H9 (cell line): Measurements from ENCODE around the gene STK38. TPM values are rescaled to one million over a fixed set of nuclear protein-coding genes. Genes with fewer than 3 reads are reported as not detected.

Source experiments
- DNase-seq: peaks from one replicate; pipeline ENCODE4 v3.0.0-alpha.2; 2017
- H2AFZ ChIP-seq: one replicate; pipeline ENCODE4 v1.6.1; 2013; ENCODE audit warnings: mild to moderate bottlenecking, low read length, control low read depth, moderate library complexity
- H2AK5ac ChIP-seq: 2 replicates; pipeline ENCODE4 v1.6.1; 2013; ENCODE audit warnings: low read length, control low read depth, mixed read lengths; ENCODE audit not compliant: insufficient read length
- H2BK120ac ChIP-seq: one replicate; pipeline ENCODE4 v1.6.1; 2013; ENCODE audit warnings: low read depth, mild to moderate bottlenecking, low read length, control low read depth, inconsistent platforms; ENCODE audit not compliant: poor library complexity, severe bottlenecking
- H2BK12ac ChIP-seq: 2 replicates; pipeline ENCODE4 v1.6.1; 2013; ENCODE audit warnings: low read length, control low read depth, mixed read lengths, low read depth; ENCODE audit not compliant: insufficient read length
- H2BK15ac ChIP-seq: 2 replicates; pipeline ENCODE4 v1.6.1; 2013; ENCODE audit warnings: low read depth, low read length, control low read depth
- H2BK20ac ChIP-seq: one replicate; pipeline ENCODE4 v1.6.1; 2013; ENCODE audit warnings: low read depth, mild to moderate bottlenecking, low read length, control low read depth, inconsistent platforms; ENCODE audit not compliant: poor library complexity, severe bottlenecking
- H2BK5ac ChIP-seq: 2 replicates; pipeline ENCODE4 v1.6.1; 2013; ENCODE audit warnings: low read length, control low read depth, mixed read lengths; ENCODE audit not compliant: insufficient read length
- H3K14ac ChIP-seq: 2 replicates; pipeline ENCODE4 v1.6.1; 2013; ENCODE audit warnings: low read length, control low read depth; ENCODE audit not compliant: insufficient read depth
- H3K18ac ChIP-seq: 2 replicates; pipeline ENCODE4 v1.6.1; 2013; ENCODE audit warnings: low read depth, mild to moderate bottlenecking, mixed read lengths, low read length, control low read depth; ENCODE audit not compliant: insufficient read length
- H3K23ac ChIP-seq: 2 replicates; pipeline ENCODE4 v1.6.1; 2013; ENCODE audit warnings: low read length, control low read depth, mixed read lengths, low read depth; ENCODE audit not compliant: insufficient read length
- H3K23me2 ChIP-seq: 2 replicates; pipeline ENCODE4 v1.6.1; 2013; ENCODE audit warnings: low read depth, mild to moderate bottlenecking, mixed read lengths, low read length, control low read depth; ENCODE audit not compliant: insufficient read length, poor library complexity, severe bottlenecking
- H3K27ac ChIP-seq: 2 replicates; pipeline ENCODE4 v1.5.1; 2013; ENCODE audit warnings: low read length, control low read depth, mixed read lengths, low read depth; ENCODE audit not compliant: insufficient read length
- H3K27me3 ChIP-seq: 2 replicates; pipeline ENCODE4 v1.6.1; 2013; ENCODE audit warnings: low read length, control low read depth, inconsistent platforms; ENCODE audit not compliant: insufficient read depth
- H3K4ac ChIP-seq: 2 replicates; pipeline ENCODE4 v1.6.1; 2013; ENCODE audit warnings: low read depth, mild to moderate bottlenecking, control low read depth, inconsistent platforms, low read length, moderate library complexity
- H3K4me1 ChIP-seq: 2 replicates; pipeline ENCODE4 v1.6.1; 2013; ENCODE audit warnings: low read length, control low read depth, inconsistent platforms; ENCODE audit not compliant: insufficient read depth
- H3K4me2 ChIP-seq: 2 replicates; pipeline ENCODE4 v1.6.1; 2013; ENCODE audit warnings: low read length, control low read depth, mixed read lengths; ENCODE audit not compliant: insufficient read length, insufficient read depth
- H3K56ac ChIP-seq: 2 replicates; pipeline ENCODE4 v1.6.1; 2013; ENCODE audit warnings: low read depth, mild to moderate bottlenecking, mixed read lengths, low read length, control low read depth; ENCODE audit not compliant: insufficient read length
- H3K79me1 ChIP-seq: 2 replicates; pipeline ENCODE4 v1.6.1; 2013; ENCODE audit warnings: low read depth, mild to moderate bottlenecking, moderate library complexity, low read length, control low read depth, inconsistent platforms; ENCODE audit not compliant: insufficient read depth, poor library complexity, severe bottlenecking
- H3K79me2 ChIP-seq: 2 replicates; pipeline ENCODE4 v1.6.1; 2013; ENCODE audit warnings: low read length, control low read depth, inconsistent platforms; ENCODE audit not compliant: insufficient read depth
- H3K9ac ChIP-seq: 2 replicates; pipeline ENCODE4 v1.6.1; 2013; ENCODE audit warnings: low read length, control low read depth, mixed read lengths; ENCODE audit not compliant: insufficient read length; ENCODE audit errors: extremely low read depth
- H3K9me3 ChIP-seq: one replicate; pipeline ENCODE4 v1.6.1; 2013; ENCODE audit warnings: low read depth, low read length, inconsistent platforms; ENCODE audit not compliant: control insufficient read depth
- H3T11ph ChIP-seq: one replicate; pipeline ENCODE4 v1.6.1; 2013; ENCODE audit warnings: mild to moderate bottlenecking, low read length, control low read depth, inconsistent platforms
- H4K20me1 ChIP-seq: one replicate; pipeline ENCODE4 v1.6.1; 2013; ENCODE audit not compliant: control insufficient read depth, insufficient read length, insufficient read depth
- H4K5ac ChIP-seq: 2 replicates; pipeline ENCODE4 v1.6.1; 2013; ENCODE audit warnings: low read depth, mild to moderate bottlenecking, mixed read lengths, low read length, control low read depth; ENCODE audit not compliant: insufficient read length
- H4K8ac ChIP-seq: replicated peaks from 2 replicates; pipeline ENCODE4 v1.6.1; 2013; ENCODE audit warnings: low read length, control low read depth, mixed read lengths, low read depth; ENCODE audit not compliant: insufficient read length
- H4K91ac ChIP-seq: 2 replicates; pipeline ENCODE4 v1.6.1; 2013; ENCODE audit warnings: low read depth, mild to moderate bottlenecking, moderate library complexity, mixed read lengths, low read length, control low read depth; ENCODE audit not compliant: insufficient read length
- H3K27ac Mint-ChIP-seq, 3 experiments: 2 replicates in 2 of 3; 3 replicates in 1 of 3; pipeline ENCODE4 v1.8.0; 2020 to 2021; ENCODE audit warnings: mixed read lengths in 3 of 3, mild to moderate bottlenecking in 1 of 3, moderate library complexity in 1 of 3
- H3K27me3 Mint-ChIP-seq: 2 replicates; pipeline ENCODE4 v1.8.0; 2021; ENCODE audit warnings: low read depth, mild to moderate bottlenecking, moderate library complexity, mixed read lengths
- H3K36me3 Mint-ChIP-seq, 3 experiments: 2 replicates in 2 of 3; 3 replicates in 1 of 3; pipeline ENCODE4 v1.8.0; 2020 to 2021; ENCODE audit warnings: low read depth in 3 of 3, mixed read lengths in 3 of 3; ENCODE audit not compliant: insufficient read depth in 1 of 3
- H3K4me1 Mint-ChIP-seq, 2 experiments: 2 replicates each; pipeline ENCODE4 v1.8.0; 2020; ENCODE audit warnings: mixed read lengths in 2 of 2
- H3K4me3 Mint-ChIP-seq, 2 experiments: 2 replicates in 1 of 2; 3 replicates in 1 of 2; pipeline ENCODE4 v1.8.0; 2020 to 2021; ENCODE audit warnings: mild to moderate bottlenecking in 2 of 2, mixed read lengths in 2 of 2, moderate library complexity in 1 of 2
- H3K9me3 Mint-ChIP-seq, 2 experiments: 2 replicates in 1 of 2; 3 replicates in 1 of 2; pipeline ENCODE4 v1.8.0; 2020; ENCODE audit warnings: mild to moderate bottlenecking in 2 of 2, mixed read lengths in 2 of 2, moderate library complexity in 1 of 2
- WGBS: extraction: QIAGEN DNeasy Blood & Tissue Kit; methylation state at CpG from one replicate; pipeline ENCODE4 v1.1.7; 2013; ENCODE audit warnings: missing lambda C conversion rate, low lambda C conversion rate, mixed read lengths; ENCODE audit not compliant: insufficient read length; ENCODE audit errors: extremely low coverage; 5-methylcytosine and 5-hydroxymethylcytosine counted together
- total RNA-seq: library from RNA; stranded (reverse); gene quantifications from 2 replicates; pipeline ENCODE4 v1.2.1, GENCODE V29; 2021
- TF ChIP-seq, protein P1 (sequence below): fragments of 200-600 bp; sonication (generic); conservative IDR thresholded peaks from 3 replicates; pipeline ENCODE4 v1.8.0; 2021; ENCODE audit warnings: antibody characterized with exemption, mild to moderate bottlenecking

The STK38 gene
- total RNA-seq, 1 experiment from 2014 or later = 17.5 TPM

DNA sequence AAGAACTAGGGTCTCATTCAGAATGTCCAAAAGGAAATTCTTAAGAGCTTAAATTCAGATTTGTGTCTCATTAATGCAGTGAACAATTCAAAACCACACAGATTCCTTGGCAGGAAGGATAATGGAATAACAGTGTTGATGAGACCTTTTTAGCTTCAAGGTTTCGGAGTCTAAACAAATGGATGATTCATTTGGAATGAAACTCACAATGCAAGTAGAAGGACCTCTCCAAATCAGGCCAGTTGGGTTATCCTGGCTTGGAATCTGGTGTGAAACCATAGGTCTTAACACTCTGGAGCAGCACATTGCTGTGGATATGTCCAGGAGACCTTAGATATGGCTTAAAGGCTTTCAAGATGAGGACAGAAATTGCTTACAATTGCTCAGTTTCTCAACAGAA is 59.6 kb downstream of the STK38 start:
- WGBS = no CpG with 5 or more reads among the region's 1 CpG
- Histone ChIP-seq H3K23me2 (no peaks in the 10 kb centered on the region), H3K56ac (no peak overlapping the region), H3K79me1 (no peaks in the 10 kb centered on the region), H3K27me3 (no peaks in the 10 kb centered on the region), H3K4ac (no peak overlapping the region), H4K91ac (no peak overlapping the region), H3K9ac (no peak overlapping the region), H2BK5ac (no peak overlapping the region), H2BK120ac (no peak overlapping the region), H3K4me1 (no peaks in the 10 kb centered on the region), H4K20me1 (no peaks in the 10 kb centered on the region), H2BK15ac (no peak overlapping the region), H4K8ac (no peak overlapping the region), H4K5ac (no peak overlapping the region), H2BK20ac (no peak overlapping the region), H3K18ac (no peak overlapping the region), H2AK5ac (no peak overlapping the region), H3K23ac (no peak overlapping the region), H3K9me3 (no peaks in the 10 kb centered on the region), H3K14ac (no peak overlapping the region), H3K27ac (no peak overlapping the region), H3T11ph (no peak overlapping the region), H2BK12ac (no peak overlapping the region), H2AFZ (no peak overlapping the region), H3K79me2 (no peaks in the 10 kb centered on the region), H3K4me2 (no peak overlapping the region)
- TF ChIP-seq, protein P1, sequence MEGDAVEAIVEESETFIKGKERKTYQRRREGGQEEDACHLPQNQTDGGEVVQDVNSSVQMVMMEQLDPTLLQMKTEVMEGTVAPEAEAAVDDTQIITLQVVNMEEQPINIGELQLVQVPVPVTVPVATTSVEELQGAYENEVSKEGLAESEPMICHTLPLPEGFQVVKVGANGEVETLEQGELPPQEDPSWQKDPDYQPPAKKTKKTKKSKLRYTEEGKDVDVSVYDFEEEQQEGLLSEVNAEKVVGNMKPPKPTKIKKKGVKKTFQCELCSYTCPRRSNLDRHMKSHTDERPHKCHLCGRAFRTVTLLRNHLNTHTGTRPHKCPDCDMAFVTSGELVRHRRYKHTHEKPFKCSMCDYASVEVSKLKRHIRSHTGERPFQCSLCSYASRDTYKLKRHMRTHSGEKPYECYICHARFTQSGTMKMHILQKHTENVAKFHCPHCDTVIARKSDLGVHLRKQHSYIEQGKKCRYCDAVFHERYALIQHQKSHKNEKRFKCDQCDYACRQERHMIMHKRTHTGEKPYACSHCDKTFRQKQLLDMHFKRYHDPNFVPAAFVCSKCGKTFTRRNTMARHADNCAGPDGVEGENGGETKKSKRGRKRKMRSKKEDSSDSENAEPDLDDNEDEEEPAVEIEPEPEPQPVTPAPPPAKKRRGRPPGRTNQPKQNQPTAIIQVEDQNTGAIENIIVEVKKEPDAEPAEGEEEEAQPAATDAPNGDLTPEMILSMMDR = no peak
- peaks cover 4 to 13% of the 10 kb centered on the region in 2 experiments for H3K4me1 Mint-ChIP-seq
- H3K9me3 Mint-ChIP-seq = no peaks in the 10 kb centered on the region
- peaks cover 7 to 45% (median 25%) of the 10 kb centered on the region in 3 experiments; a peak in 5 of 7 replicates for H3K36me3 Mint-ChIP-seq
- no peak overlapping the region for H3K4me3 Mint-ChIP-seq
- H3K27me3 Mint-ChIP-seq = no peaks in the 10 kb centered on the region; the same call in 1 of the 2 replicates
- H3K27ac Mint-ChIP-seq = no peak overlapping the region
- DNase-seq = no peak
